Measurements from ENCODE around the gene NFKBIE.

Gene NFKBIE

DNA sequence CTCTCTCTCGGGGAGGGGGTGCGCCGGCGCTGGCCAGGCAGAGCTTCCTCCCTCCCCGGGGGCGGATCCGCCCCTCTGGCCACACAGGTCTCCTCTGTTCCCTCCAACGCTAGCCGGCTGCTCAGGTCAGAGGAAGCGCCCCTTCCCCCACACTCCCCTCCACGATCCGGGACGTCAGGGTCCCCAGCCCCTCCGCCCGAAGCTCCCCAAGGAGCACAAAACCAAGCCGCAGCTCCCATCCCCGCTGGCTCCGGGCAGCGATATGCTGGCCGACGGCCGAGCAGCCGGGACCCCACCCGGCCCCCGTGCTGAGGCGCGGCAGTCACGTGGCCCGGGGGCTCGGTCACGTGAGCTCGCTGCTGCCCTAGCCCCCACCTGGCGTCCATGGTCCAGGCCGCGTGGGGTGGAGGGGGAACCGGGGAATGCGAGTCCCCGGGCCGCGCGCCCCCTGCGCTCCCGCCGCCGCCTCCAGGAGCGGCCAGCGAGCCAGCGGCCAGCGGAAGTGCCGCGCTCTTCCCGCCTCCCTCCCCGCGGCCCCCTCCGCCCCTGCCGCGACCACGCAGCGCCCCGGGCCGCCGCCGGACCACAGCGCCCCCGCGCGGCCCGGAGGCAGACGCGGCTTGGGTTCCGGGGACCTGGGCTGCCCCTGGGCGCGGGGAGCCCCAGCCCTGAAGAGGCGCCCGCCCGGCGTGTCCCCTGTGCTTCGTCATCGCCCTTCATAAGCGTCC, 8.2 kb downstream of the NFKBIE start, which contains the start of gene SLC35B2:
TSS of gene SLC35B2 (minus strand) at position 504 of the 728 bp plus-strand sequence. CDS start at position 386, 118 bp downstream.
- peak; percentile 77 for DNase-seq

- DNase-seq, result no peak
Measured at GRCh38 chr6:44256775-44257024, 8.7 kb downstream of the NFKBIE start.

- DNase-seq, result peak; percentile 66
Measured at GRCh38 chr6:44255871-44256774, 9.2 kb downstream of the NFKBIE start.

GRCh38 chr6:44255105-44255808, 10.1 kb downstream of the NFKBIE start:
- DNase-seq, result no peak

DNA sequence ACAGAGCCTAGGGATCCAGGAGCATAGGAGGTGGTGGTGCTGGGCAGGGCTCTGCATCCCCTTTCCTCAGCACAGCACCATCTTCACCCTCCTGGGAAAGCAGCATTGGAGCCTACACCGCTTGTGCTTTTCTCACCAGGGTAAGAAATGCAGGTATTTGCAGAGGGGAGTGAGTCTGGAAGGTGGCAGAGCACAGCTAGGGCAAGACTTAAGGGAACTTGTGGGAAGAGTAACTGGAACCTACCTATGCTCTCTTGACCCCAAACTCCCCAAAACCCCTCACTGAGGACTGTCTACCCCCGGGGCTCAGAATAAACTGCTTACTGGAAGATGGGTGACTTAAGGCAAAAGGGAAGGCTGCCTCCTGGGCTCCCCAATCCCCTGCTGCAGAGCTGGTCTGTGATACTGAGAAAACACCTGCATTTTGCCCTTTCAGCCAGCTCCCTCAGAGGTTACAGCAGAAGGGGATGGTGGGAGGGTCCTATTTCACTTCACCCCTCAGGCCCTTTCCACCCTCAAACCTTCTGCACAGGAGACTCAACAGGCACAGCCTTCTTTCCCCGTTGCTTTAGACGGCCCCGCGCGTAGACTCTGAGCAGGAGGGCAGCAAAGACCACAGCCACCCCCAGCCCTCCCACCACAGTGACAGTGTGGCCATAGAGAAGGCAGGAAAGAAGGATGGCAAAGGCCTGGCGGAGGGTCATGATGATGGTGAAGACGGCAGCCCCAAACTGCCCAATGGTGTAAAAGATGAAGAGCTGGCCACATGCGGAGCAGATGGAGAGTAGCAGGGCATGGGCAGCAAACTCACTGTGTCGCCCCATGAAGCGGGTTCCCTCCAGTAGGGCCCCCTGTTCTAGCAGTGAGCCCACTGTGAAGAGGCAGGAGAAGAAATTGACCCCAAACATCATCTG, 10.9 kb downstream of the NFKBIE start:
- no peak for DNase-seq

- peak; percentile 54 for DNase-seq
Measured at GRCh38 chr6:44253307-44254101, 11.8 kb downstream of the NFKBIE start.

DNA sequence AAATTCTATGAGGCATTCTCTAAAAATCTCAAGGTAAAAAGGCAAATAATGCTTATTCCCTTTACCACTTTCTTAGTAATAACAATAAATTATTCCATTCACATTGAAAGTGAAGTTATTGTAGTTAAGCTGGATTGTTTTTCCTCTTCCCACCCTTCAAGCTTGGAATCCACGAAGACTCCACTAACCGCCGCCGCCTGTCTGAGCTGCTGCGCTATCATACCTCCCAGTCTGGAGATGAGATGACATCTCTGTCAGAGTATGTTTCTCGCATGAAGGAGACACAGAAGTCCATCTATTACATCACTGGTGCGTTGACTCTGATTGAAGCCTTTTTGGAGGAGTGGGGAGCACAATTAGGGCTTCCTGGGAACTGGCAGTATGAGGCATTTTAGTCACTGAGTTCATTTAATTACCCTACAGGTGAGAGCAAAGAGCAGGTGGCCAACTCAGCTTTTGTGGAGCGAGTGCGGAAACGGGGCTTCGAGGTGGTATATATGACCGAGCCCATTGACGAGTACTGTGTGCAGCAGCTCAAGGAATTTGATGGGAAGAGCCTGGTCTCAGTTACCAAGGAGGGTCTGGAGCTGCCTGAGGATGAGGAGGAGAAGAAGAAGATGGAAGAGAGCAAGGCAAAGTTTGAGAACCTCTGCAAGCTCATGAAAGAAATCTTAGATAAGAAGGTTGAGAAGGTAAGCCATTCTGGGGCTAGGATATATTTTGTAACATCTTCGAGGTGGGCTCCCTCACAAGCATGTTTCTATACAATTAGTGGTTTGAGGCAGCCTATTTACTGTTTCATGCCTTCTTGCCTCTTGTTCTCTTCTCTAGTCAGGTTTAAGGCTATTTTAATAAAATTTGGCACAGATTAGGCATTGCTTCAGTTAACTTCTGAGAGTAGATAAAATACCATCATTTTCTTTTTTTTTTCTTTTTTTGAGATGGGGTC, 13.5 kb downstream of the NFKBIE start:
- no peak for DNase-seq

DNA sequence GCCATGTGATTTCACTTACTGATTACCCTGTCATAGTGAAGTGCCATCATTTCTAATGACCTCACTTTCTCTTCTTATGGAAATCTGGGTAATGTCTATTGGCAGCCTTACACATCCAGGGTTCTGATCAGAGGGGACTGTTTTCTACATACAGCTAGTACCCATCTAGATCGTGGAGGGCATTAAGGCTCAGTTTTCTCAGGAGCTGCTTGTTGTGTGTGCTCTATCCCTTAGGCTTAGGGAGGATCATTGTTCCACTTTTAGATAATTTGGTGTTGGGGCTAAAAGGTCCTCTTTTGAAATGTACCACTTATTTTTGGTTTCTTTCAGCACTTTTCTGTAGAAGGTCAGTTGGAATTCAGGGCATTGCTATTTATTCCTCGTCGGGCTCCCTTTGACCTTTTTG, 14.6 kb downstream of the NFKBIE start:
- no peak for DNase-seq

DNA sequence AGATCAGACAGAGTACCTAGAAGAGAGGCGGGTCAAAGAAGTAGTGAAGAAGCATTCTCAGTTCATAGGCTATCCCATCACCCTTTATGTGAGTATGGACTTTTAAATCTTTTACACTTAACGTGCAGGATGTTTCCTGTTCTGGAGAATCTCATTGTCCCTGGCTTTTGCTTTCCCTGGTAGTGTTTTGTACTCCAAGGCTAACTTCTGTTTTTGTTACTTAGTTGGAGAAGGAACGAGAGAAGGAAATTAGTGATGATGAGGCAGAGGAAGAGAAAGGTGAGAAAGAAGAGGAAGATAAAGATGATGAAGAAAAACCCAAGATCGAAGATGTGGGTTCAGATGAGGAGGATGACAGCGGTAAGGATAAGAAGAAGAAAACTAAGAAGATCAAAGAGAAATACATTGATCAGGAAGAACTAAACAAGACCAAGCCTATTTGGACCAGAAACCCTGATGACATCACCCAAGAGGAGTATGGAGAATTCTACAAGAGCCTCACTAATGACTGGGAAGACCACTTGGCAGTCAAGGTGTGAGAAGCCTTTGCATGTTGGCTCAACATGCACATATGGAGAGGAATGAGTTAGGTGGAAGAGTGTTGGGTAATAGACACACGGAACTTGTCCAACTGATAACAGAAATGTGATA, 15.2 kb downstream of the NFKBIE start:
- no peak for DNase-seq

GRCh38 chr6:44249082-44249748, 16.1 kb downstream of the NFKBIE start:
- DNase-seq, result no peak

DNA sequence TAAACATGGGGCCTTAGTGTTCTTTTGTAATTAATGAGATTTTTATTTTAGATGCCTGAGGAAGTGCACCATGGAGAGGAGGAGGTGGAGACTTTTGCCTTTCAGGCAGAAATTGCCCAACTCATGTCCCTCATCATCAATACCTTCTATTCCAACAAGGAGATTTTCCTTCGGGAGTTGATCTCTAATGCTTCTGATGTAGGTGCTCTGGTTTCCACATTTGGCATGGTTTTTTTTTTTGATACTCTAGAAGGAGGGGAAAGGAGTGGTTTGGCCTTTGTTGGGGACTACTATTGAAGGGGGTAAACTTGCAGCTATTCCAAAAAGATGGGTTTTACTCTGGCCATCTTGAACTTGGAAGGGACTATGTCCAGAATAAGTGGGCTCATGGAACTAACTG, 16.8 kb downstream of the NFKBIE start:
- no peak for DNase-seq

- DNase-seq, result no peak
Measured at GRCh38 chr6:44247338-44248302, 17.7 kb downstream of the NFKBIE start.

GRCh38 chr6:44246663-44247337, 18.6 kb downstream of the NFKBIE start, which contains the start of gene HSP90AB1:
Gene HSP90AB1 (plus strand): TSS chr6:44247101. CDS start chr6:44248630, 1,529 bp downstream.
- peak; percentile 98 for DNase-seq

GRCh38 chr6:44245912-44246662, 19.3 kb downstream of the NFKBIE start:
- peak; percentile 97 for DNase-seq

GRCh38 chr6:44245391-44245911, 19.9 kb downstream of the NFKBIE start:
- no peak for DNase-seq

GRCh38 chr6:44243345-44243744, 22.0 kb downstream of the NFKBIE start:
- DNase-seq, result no peak

Data from NCI-H510A treated with DMSO at 0.1 percent for 48 hours (cell line).